AG04449 (cell line): Measurements from ENCODE around the gene ATP10B.

Source experiments
- CTCF ChIA-PET: fragments of 350-600 bp; formaldehyde crosslinking; extraction: SDS; loops from one replicate; lab custom pipeline; 2021; ENCODE audit warnings: antibody characterized with exemption; lab: Yijun Ruan, JAX
- POLR2A ChIA-PET: fragments of 400-600, 350-600 bp; formaldehyde crosslinking; extraction: SDS; loops from one replicate; lab custom pipeline; 2020; ENCODE audit warnings: antibody characterized with exemption, inconsistent platforms; lab: Yijun Ruan, JAX
- DNase-seq: peaks from one replicate; pipeline ENCODE4 v3.0.0-alpha.2; 2010; ENCODE audit warnings: low read depth, low spot score
- H3K4me3 ChIP-seq: 2 replicates; pipeline ENCODE4 v1.5.1; 2011; ENCODE audit warnings: low read depth, mild to moderate bottlenecking, control low read depth, low read length
- CTCF ChIP-seq: IDR thresholded peaks from one replicate; pipeline ENCODE4 v1.5.1; 2011; ENCODE audit warnings: mild to moderate bottlenecking, moderate library complexity, low read length, control low read depth, inconsistent platforms; ENCODE audit not compliant: insufficient read depth; ENCODE audit errors: missing control alignments

ATP10B gene

GRCh38 chr5:160799184-160799583 lies 52.8 kb downstream of the ATP10B start:
- CTCF ChIA-PET: no interaction called here
- POLR2A ChIA-PET: no interaction called here
- no peak for TF ChIP-seq CTCF

GRCh38 chr5:160797020-160797419 lies 55.0 kb downstream of the ATP10B start:
- no peak overlapping the region for H3K4me3 ChIP-seq
- no peak for TF ChIP-seq CTCF
- ChIA-PET CTCF (interaction anchor here (0.6 to 1.0 kb wide), 2 partner anchors 356 to 358 kb away, joined by 3 read pairs; no protein-coding TSS in a partner anchor), POLR2A (no interaction called here)
- DNase-seq: no peak

More at GRCh38 chr5:160799184-160799583, 52.8 kb downstream of the ATP10B start:
- no peak for DNase-seq
- no peak overlapping the region for H3K4me3 ChIP-seq

- CTCF ChIA-PET: no interaction called here
- H3K4me3 ChIP-seq: no peak overlapping the region
- no peak for DNase-seq
- POLR2A ChIA-PET: no interaction called here
- no peak for TF ChIP-seq CTCF
These were observed 58.5 kb downstream of the ATP10B start for GRCh38 chr5:160793530-160793899.

- no peak overlapping the region for H3K4me3 ChIP-seq
- POLR2A ChIA-PET: no interaction called here
- no peak for TF ChIP-seq CTCF
- DNase-seq: no peak
- CTCF ChIA-PET: no interaction called here
These were observed 59.1 kb downstream of the ATP10B start for GRCh38 chr5:160792732-160793529.

GRCh38 chr5:160792281-160792680 lies 59.7 kb downstream of the ATP10B start:
- ChIA-PET POLR2A (no interaction called here), CTCF (no interaction called here)
- DNase-seq: no peak
- no peak for TF ChIP-seq CTCF
- no peak overlapping the region for H3K4me3 ChIP-seq

- CTCF ChIA-PET: no interaction called here
- POLR2A ChIA-PET: no interaction called here
These were observed 62.7 kb downstream of the ATP10B start for GRCh38 chr5:160789219-160789859.

More at GRCh38 chr5:160789219-160789859, 62.7 kb downstream of the ATP10B start:
- no peak overlapping the region for H3K4me3 ChIP-seq
- TF ChIP-seq CTCF: no peak
- no peak for DNase-seq
